ENCODE results near the gene ZNRD2.
A peak's percentile ranks its signal among the peaks of the same experiment; 100 is the strongest.

The ZNRD2 gene

GRCh38 chr11:65576232-65576866 lies 6.1 kb downstream of the ZNRD2 start:
- Histone ChIP-seq H3K27me3 (no peaks in the 10 kb centered on the region), H3K9me3 (replicated peaks in 1 of 11) (no peaks in the 10 kb centered on the region), H4K20me1 (peaks cover 29 to 70% (median 48%) of the 10 kb centered on the region in 11 experiments; a peak in 21 of 22 replicates), H3K27ac (peak overlapping the region; percentile 74 to 92 (median 87)), H3K36me3 (peaks cover 22 to 41% (median 35%) of the 10 kb centered on the region in 11 experiments), H3K9ac (peak overlapping the region; percentile 83 to 95 (median 90)), H3K4me2 (peak overlapping the region; percentile 93 to 100 (median 99)), H3K4me3 (peak overlapping the region; percentile 75 to 97 (median 92)), H3K4me1 (peaks cover 47 to 63% (median 60%) of the 10 kb centered on the region in 10 experiments)
- no peak for TF ChIP-seq Cebpa-rat (IDR thresholded peaks at IDR 0.05)

- H3K36me3 ChIP-seq: peaks cover 30 to 46% (median 42%) of the 10 kb centered on the region in 11 experiments
- H3K4me1 ChIP-seq: peaks cover 47 to 62% (median 53%) of the 10 kb centered on the region in 10 experiments
- H3K4me2 ChIP-seq: peak overlapping the region; percentile 93 to 100 (median 99)
- no peak for TF ChIP-seq Cebpa-rat (IDR thresholded peaks at IDR 0.05)
- peak overlapping the region; percentile 75 to 97 (median 92) for H3K4me3 ChIP-seq
- peak overlapping the region; percentile 74 to 92 (median 87) for H3K27ac ChIP-seq
- no peaks in the 10 kb centered on the region for H3K9me3 ChIP-seq (replicated peaks in 1 of 11)
- H3K27me3 ChIP-seq: no peaks in the 10 kb centered on the region
- H3K9ac ChIP-seq: peak overlapping the region; percentile 83 to 95 (median 90)
- peaks cover 21 to 71% (median 50%) of the 10 kb centered on the region in 11 experiments; a peak in 21 of 22 replicates for H4K20me1 ChIP-seq
Observed at GRCh38 chr11:65576867-65577755, 6.8 kb downstream of the ZNRD2 start.

GRCh38 chr11:65577756-65578109 lies 7.5 kb downstream of the ZNRD2 start:
- Histone ChIP-seq H3K9ac (peak overlapping the region; percentile 83 to 95 (median 90)), H3K9me3 (replicated peaks in 1 of 11) (no peaks in the 10 kb centered on the region), H4K20me1 (peaks cover 19 to 73% (median 50%) of the 10 kb centered on the region in 11 experiments; a peak in 21 of 22 replicates), H3K36me3 (peaks cover 36 to 53% (median 48%) of the 10 kb centered on the region in 11 experiments), H3K4me2 (peak overlapping the region; percentile 93 to 100 (median 99)), H3K27ac (peak overlapping the region; percentile 33 to 92 (median 87); a peak in 21 of 22 replicates), H3K27me3 (no peaks in the 10 kb centered on the region), H3K4me1 (peaks cover 48 to 68% (median 54%) of the 10 kb centered on the region in 10 experiments), H3K4me3 (peak overlapping the region; percentile 75 to 97 (median 92); a peak in 19 of 20 replicates)
- TF ChIP-seq Cebpa-rat (IDR thresholded peaks at IDR 0.05): no peak

DNA sequence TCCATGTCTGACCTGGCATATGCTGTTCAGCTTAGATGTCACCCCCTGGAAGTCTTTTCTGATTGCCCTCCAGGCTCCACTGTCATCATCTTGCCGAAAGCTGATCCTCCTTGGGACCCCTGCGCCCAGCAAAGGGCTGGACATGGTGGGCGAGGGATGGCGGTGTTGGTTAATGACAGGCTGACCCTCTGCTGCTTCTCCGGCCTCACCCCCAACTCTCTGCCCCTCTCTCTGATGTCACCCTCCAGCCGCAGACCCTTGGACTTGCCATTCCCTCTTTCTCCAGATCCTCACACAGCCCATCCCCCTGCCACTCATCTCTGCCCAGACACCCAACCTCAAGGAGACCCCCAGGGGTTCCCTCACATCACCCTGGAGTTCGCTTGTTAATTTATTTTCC lies 7.9 kb downstream of the ZNRD2 start:
- Histone ChIP-seq H3K27ac (peak overlapping the region; percentile 33 to 92 (median 87); a peak in 21 of 22 replicates), H3K27me3 (no peaks in the 10 kb centered on the region), H3K4me1 (peaks cover 47 to 71% (median 52%) of the 10 kb centered on the region in 10 experiments), H3K36me3 (peaks cover 40 to 57% (median 52%) of the 10 kb centered on the region in 11 experiments), H3K4me2 (peak overlapping the region; percentile 93 to 100 (median 99)), H3K9ac (peak overlapping the region; percentile 83 to 95 (median 90)), H4K20me1 (peaks cover 15 to 73% (median 46%) of the 10 kb centered on the region in 11 experiments; a peak in 21 of 22 replicates), H3K9me3 (replicated peaks in 1 of 11) (no peaks in the 10 kb centered on the region), H3K4me3 (peak overlapping the region in 9 of 10 experiments; percentile 75 to 97 (median 92); a peak in 17 of 20 replicates)
- no peak for TF ChIP-seq Cebpa-rat (IDR thresholded peaks at IDR 0.05)

DNA sequence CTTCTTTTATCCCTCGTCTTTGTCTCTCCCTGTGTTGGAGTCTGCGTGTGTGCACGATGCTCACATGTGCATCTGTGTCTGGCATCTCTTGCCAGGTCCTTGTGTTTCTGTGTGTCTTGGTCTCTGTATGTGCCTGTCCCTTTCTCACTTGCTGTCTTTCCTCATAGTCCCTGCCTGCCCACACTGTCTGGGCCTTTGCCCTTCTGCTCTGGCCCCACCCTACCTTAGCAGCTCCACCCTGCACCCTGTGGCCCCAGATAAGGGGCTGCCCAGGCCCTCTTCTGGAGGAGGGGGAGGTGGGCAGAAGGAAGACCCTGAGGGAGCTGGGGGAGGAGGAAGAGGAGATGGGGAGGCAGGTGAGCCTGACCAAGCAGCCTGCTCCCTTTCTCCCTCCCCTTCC lies 8.4 kb downstream of the ZNRD2 start:
- peaks cover 45 to 59% (median 56%) of the 10 kb centered on the region in 11 experiments for H3K36me3 ChIP-seq

DNA sequence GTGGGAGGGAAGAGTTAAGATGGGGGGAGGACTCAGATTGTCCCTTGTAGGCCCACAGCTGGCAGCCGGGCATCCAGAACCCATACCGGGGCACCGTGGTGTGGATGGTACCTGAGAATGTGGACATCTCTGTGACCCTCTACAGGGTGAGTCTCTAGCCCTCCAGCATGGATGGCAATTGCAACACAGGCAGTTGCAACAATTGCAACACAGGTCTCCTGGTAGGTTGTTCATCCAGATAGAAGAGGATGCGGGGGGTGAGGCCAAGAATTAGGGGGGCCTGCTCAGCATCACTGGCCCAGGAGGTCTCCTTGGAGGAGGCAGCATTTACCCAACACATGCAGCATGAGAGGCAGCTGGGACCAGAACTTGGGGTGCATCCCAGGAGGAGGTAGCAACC lies 9.0 kb downstream of the ZNRD2 start:
- peak overlapping the region in 4 of 11 experiments; percentile 97 to 99 (median 98); a peak in 5 of 22 replicates for H3K4me2 ChIP-seq
- H3K9me3 ChIP-seq (replicated peaks in 1 of 11): no peaks in the 10 kb centered on the region
- H3K36me3 ChIP-seq: peaks cover 52 to 65% (median 61%) of the 10 kb centered on the region in 11 experiments
- H3K9ac ChIP-seq: peak overlapping the region in 8 of 11 experiments; percentile 13 to 95 (median 91); a peak in 10 of 22 replicates
- no peak for TF ChIP-seq Cebpa-rat (IDR thresholded peaks at IDR 0.05)
- H3K27ac ChIP-seq: peak overlapping the region in 2 of 11 experiments; percentile 88 to 91; a peak in 4 of 22 replicates
- H4K20me1 ChIP-seq: peaks cover 7 to 76% (median 37%) of the 10 kb centered on the region in 11 experiments; a peak in 17 of 22 replicates
- H3K4me3 ChIP-seq: no peak overlapping the region
- H3K27me3 ChIP-seq: no peaks in the 10 kb centered on the region
- H3K4me1 ChIP-seq: peaks cover 39 to 72% (median 44%) of the 10 kb centered on the region in 10 experiments

More for the DNA sequence above, 8.4 kb downstream of the ZNRD2 start:
- H4K20me1 ChIP-seq: peaks cover 10 to 73% (median 41%) of the 10 kb centered on the region in 11 experiments; a peak in 21 of 22 replicates
- H3K9ac ChIP-seq: peak overlapping the region; percentile 83 to 95 (median 90); a peak in 20 of 22 replicates
- no peaks in the 10 kb centered on the region for H3K9me3 ChIP-seq (replicated peaks in 1 of 11)
- H3K4me1 ChIP-seq: peaks cover 42 to 70% (median 47%) of the 10 kb centered on the region in 10 experiments
- no peaks in the 10 kb centered on the region for H3K27me3 ChIP-seq
- peak overlapping the region in 2 of 10 experiments; percentile 93; a peak in 3 of 20 replicates for H3K4me3 ChIP-seq
- peak overlapping the region in 10 of 11 experiments; percentile 74 to 92 (median 87); a peak in 19 of 22 replicates for H3K27ac ChIP-seq
- H3K4me2 ChIP-seq: peak overlapping the region; percentile 93 to 100 (median 99); a peak in 20 of 22 replicates
- no peak for TF ChIP-seq Cebpa-rat (IDR thresholded peaks at IDR 0.05)

DNA sequence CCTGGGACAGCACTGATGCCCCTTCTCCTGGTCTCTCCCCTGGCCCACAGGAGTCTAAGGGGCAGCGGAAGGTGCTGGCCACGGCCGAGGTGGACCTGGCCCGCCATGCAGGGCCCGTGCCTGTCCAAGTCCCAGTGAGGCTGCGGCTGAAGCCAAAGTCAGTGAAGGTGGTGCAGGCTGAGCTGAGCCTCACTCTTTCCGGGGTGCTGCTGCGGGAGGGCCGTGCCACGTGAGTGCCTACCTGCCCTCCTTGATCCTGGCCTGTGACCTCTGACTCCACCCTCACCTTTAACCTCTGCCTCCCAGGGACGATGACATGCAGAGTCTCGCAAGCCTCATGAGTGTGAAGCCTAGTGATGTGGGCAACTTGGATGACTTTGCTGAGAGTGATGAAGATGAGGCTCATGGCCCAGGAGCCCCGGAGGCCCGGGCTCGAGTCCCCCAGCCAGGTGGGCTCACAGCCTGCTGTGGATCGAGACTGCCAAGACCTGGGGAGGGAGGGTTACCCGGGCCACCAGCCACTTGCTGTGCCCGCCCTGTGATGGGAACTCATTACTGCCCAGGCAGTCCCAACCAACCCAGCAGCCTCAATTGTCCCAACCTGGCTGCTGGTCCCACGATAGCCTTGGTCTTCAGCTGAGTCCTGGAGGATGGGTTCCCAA lies 9.9 kb downstream of the ZNRD2 start:
- H3K27ac ChIP-seq: peak overlapping the region in 5 of 11 experiments; percentile 13 to 41 (median 38); a peak in 7 of 22 replicates
- H3K27me3 ChIP-seq: no peaks in the 10 kb centered on the region
- H4K20me1 ChIP-seq: peaks cover 7 to 84% (median 31%) of the 10 kb centered on the region in 11 experiments; a peak in 17 of 22 replicates
- peak overlapping the region in 9 of 11 experiments; percentile 6 to 60 (median 32); a peak in 14 of 22 replicates for H3K9ac ChIP-seq
- H3K4me1 ChIP-seq: peaks cover 32 to 71% (median 38%) of the 10 kb centered on the region in 10 experiments
- H3K4me3 ChIP-seq: no peak overlapping the region
- no peaks in the 10 kb centered on the region for H3K9me3 ChIP-seq (replicated peaks in 1 of 11)
- TF ChIP-seq Cebpa-rat (IDR thresholded peaks at IDR 0.05): no peak
- peaks cover 60 to 74% (median 69%) of the 10 kb centered on the region in 11 experiments for H3K36me3 ChIP-seq
- no peak overlapping the region for H3K4me2 ChIP-seq

DNA sequence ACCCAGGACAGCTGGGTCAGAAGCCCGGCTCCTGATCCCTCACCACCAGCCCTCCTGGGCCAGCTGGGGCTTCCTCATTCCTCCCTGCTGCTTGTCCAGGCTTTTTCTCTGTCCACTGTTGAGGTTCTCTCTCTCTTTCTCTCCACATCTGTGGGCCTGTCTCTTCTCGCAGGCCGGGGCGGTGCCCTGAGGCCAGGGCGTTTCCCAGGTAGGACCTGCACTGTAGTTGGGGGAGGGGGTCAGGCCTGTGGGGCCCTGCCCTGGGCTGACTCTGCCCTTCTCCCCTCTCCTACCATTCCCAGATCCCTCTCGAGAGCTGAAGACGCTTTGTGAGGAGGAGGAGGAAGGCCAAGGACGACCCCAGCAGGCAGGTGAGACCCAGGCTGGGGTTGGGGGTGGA lies 10.5 kb downstream of the ZNRD2 start:
- no peak overlapping the region for H3K4me2 ChIP-seq
- peaks cover 7 to 90% (median 29%) of the 10 kb centered on the region in 11 experiments; a peak in 17 of 22 replicates for H4K20me1 ChIP-seq
- no peak overlapping the region for H3K4me3 ChIP-seq
- H3K9ac ChIP-seq: peak overlapping the region; percentile 6 to 60 (median 32); a peak in 14 of 22 replicates
- no peak for TF ChIP-seq Cebpa-rat (IDR thresholded peaks at IDR 0.05)
- H3K36me3 ChIP-seq: peaks cover 66 to 80% (median 75%) of the 10 kb centered on the region in 11 experiments
- H3K27me3 ChIP-seq: no peaks in the 10 kb centered on the region
- peak overlapping the region in 8 of 11 experiments; percentile 11 to 41 (median 28); a peak in 11 of 22 replicates for H3K27ac ChIP-seq
- H3K9me3 ChIP-seq (replicated peaks in 1 of 11): no peaks in the 10 kb centered on the region
- peaks cover 30 to 74% (median 38%) of the 10 kb centered on the region in 10 experiments for H3K4me1 ChIP-seq
